ENCODE data around the gene PPP1R14D. TPM values are rescaled to one million over a fixed set of nuclear protein-coding genes. Genes with fewer than 3 reads are reported as not detected.

Gene PPP1R14D
- polyA plus RNA-seq, 1 donor from 2014 or later: not detected

DNA sequence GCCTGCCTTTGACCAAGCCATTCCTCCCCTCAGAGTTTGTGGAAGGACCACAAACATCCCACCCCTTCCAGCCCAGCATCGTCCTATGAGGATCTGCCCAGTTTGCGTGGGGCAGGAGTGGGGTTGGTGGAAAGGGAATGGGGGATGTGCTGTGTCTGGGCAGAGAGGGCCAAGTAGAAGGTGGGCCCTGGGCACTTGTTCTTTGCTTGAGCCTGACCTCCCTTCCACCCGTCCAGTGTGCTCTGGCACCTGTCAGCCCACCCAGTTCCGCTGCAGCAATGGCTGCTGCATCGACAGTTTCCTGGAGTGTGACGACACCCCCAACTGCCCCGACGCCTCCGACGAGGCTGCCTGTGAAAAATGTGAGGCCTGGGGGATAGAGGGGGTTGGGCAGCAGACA is 25.7 kb upstream of the PPP1R14D start:
- no peaks in the 10 kb centered on the region for H3F3A ChIP-seq (ENCODE audit: insufficient read depth, low read length, poor library complexity, severe bottlenecking)
- H3K36me3 ChIP-seq (ENCODE audit: insufficient read depth, low read length): no peaks in the 10 kb centered on the region
- no peaks in the 10 kb centered on the region for H4K20me1 ChIP-seq (ENCODE audit: insufficient read depth)
- no peaks in the 10 kb centered on the region for H3K9me3 ChIP-seq (ENCODE audit: low read length)
- no peak overlapping the region for H3K27ac ChIP-seq (ENCODE audit: low read length)
- H3K9me2 ChIP-seq (ENCODE audit: insufficient read depth, low read length): no peaks in the 10 kb centered on the region
- no peak overlapping the region for H3K9ac ChIP-seq (ENCODE audit: low read length)
- H3K4me2 ChIP-seq (ENCODE audit: low read length): no peak overlapping the region
- H3K79me2 ChIP-seq (replicated peaks; ENCODE audit: insufficient read depth, low read length): no peaks in the 10 kb centered on the region
- H2AFZ ChIP-seq (ENCODE audit: low read depth, low read length): no peak overlapping the region
- H3K4me3 ChIP-seq (ENCODE audit: low read length): no peak overlapping the region
- TF ChIP-seq TAF1 (IDR thresholded peaks at IDR 0.05; ENCODE audit: low read depth) (no peak), EZH2 (IDR thresholded peaks at IDR 0.05; ENCODE audit: borderline replicate concordance, insufficient read depth, low read length, poor library complexity, severe bottlenecking) (no peak), POLR2AphosphoS5 (IDR thresholded peaks at IDR 0.05) (no peak), MXI1 (conservative IDR thresholded peaks at IDR 0.05; ENCODE audit: poor library complexity, severe bottlenecking) (no peak), EP300 (conservative IDR thresholded peaks at IDR 0.05; ENCODE audit: poor library complexity, severe bottlenecking) (no peak), RAD21 (conservative IDR thresholded peaks at IDR 0.05) (no peak), SMC3 (conservative IDR thresholded peaks at IDR 0.05; ENCODE audit: poor library complexity) (no peak)
- TF ChIP-seq, protein P1, sequence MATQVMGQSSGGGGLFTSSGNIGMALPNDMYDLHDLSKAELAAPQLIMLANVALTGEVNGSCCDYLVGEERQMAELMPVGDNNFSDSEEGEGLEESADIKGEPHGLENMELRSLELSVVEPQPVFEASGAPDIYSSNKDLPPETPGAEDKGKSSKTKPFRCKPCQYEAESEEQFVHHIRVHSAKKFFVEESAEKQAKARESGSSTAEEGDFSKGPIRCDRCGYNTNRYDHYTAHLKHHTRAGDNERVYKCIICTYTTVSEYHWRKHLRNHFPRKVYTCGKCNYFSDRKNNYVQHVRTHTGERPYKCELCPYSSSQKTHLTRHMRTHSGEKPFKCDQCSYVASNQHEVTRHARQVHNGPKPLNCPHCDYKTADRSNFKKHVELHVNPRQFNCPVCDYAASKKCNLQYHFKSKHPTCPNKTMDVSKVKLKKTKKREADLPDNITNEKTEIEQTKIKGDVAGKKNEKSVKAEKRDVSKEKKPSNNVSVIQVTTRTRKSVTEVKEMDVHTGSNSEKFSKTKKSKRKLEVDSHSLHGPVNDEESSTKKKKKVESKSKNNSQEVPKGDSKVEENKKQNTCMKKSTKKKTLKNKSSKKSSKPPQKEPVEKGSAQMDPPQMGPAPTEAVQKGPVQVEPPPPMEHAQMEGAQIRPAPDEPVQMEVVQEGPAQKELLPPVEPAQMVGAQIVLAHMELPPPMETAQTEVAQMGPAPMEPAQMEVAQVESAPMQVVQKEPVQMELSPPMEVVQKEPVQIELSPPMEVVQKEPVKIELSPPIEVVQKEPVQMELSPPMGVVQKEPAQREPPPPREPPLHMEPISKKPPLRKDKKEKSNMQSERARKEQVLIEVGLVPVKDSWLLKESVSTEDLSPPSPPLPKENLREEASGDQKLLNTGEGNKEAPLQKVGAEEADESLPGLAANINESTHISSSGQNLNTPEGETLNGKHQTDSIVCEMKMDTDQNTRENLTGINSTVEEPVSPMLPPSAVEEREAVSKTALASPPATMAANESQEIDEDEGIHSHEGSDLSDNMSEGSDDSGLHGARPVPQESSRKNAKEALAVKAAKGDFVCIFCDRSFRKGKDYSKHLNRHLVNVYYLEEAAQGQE (IDR thresholded peaks at IDR 0.05; ENCODE audit: borderline replicate concordance): no peak
- TF ChIP-seq, protein P2, sequence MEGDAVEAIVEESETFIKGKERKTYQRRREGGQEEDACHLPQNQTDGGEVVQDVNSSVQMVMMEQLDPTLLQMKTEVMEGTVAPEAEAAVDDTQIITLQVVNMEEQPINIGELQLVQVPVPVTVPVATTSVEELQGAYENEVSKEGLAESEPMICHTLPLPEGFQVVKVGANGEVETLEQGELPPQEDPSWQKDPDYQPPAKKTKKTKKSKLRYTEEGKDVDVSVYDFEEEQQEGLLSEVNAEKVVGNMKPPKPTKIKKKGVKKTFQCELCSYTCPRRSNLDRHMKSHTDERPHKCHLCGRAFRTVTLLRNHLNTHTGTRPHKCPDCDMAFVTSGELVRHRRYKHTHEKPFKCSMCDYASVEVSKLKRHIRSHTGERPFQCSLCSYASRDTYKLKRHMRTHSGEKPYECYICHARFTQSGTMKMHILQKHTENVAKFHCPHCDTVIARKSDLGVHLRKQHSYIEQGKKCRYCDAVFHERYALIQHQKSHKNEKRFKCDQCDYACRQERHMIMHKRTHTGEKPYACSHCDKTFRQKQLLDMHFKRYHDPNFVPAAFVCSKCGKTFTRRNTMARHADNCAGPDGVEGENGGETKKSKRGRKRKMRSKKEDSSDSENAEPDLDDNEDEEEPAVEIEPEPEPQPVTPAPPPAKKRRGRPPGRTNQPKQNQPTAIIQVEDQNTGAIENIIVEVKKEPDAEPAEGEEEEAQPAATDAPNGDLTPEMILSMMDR (IDR thresholded peaks at IDR 0.05; ENCODE audit: poor library complexity, severe bottlenecking): no peak
- H3K27me3 ChIP-seq (ENCODE audit: insufficient read depth, low read depth, low read length): no peaks in the 10 kb centered on the region

DNA sequence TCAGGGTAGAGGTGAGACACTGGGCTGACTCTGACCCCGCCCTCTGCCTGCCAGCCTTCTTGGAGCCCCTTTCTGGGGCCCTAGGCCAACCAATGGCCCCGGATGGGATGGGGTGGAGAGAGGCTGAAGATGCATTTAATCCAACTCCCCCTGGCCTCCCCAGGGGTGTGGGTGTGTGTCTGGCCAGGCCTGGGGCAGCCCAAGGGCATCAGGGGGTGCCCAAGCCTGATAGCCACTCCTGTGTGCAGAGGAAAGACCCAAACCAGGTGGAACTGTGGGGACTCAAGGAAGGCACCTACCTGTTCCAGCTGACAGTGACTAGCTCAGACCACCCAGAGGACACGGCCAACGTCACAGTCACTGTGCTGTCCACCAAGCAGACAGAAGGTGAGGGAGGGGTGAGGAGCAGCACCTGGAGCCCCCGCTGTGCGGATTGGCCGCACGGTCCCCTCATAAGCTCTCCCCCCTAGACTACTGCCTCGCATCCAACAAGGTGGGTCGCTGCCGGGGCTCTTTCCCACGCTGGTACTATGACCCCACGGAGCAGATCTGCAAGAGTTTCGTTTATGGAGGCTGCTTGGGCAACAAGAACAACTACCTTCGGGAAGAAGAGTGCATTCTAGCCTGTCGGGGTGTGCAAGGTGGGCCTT is 24.9 kb upstream of the PPP1R14D start:
- TF ChIP-seq SMC3 (conservative IDR thresholded peaks at IDR 0.05; ENCODE audit: poor library complexity) (no peak), POLR2AphosphoS5 (IDR thresholded peaks at IDR 0.05) (no peak), MXI1 (conservative IDR thresholded peaks at IDR 0.05; ENCODE audit: poor library complexity, severe bottlenecking) (no peak), EP300 (conservative IDR thresholded peaks at IDR 0.05; ENCODE audit: poor library complexity, severe bottlenecking) (no peak), RAD21 (conservative IDR thresholded peaks at IDR 0.05) (no peak), TAF1 (IDR thresholded peaks at IDR 0.05; ENCODE audit: low read depth) (no peak), EZH2 (IDR thresholded peaks at IDR 0.05; ENCODE audit: borderline replicate concordance, insufficient read depth, low read length, poor library complexity, severe bottlenecking) (no peak)
- TF ChIP-seq, protein P2 (IDR thresholded peaks at IDR 0.05; ENCODE audit: poor library complexity, severe bottlenecking): no peak
- TF ChIP-seq, protein P1 (IDR thresholded peaks at IDR 0.05; ENCODE audit: borderline replicate concordance): no peak
- H3K36me3 ChIP-seq (ENCODE audit: insufficient read depth, low read length): no peaks in the 10 kb centered on the region
- H3F3A ChIP-seq (ENCODE audit: insufficient read depth, low read length, poor library complexity, severe bottlenecking): no peaks in the 10 kb centered on the region
- no peak overlapping the region for H2AFZ ChIP-seq (ENCODE audit: low read depth, low read length)
- H3K79me2 ChIP-seq (replicated peaks; ENCODE audit: insufficient read depth, low read length): no peaks in the 10 kb centered on the region
- H3K27me3 ChIP-seq (ENCODE audit: insufficient read depth, low read depth, low read length): no peaks in the 10 kb centered on the region
- no peak overlapping the region for H3K9ac ChIP-seq (ENCODE audit: low read length)
- H4K20me1 ChIP-seq (ENCODE audit: insufficient read depth): no peaks in the 10 kb centered on the region
- H3K9me3 ChIP-seq (ENCODE audit: low read length): no peaks in the 10 kb centered on the region
- no peak overlapping the region for H3K4me3 ChIP-seq (ENCODE audit: low read length)
- no peaks in the 10 kb centered on the region for H3K9me2 ChIP-seq (ENCODE audit: insufficient read depth, low read length)
- no peak overlapping the region for H3K27ac ChIP-seq (ENCODE audit: low read length)
- H3K4me2 ChIP-seq (ENCODE audit: low read length): no peak overlapping the region

All from neural cell (in vitro differentiated cells).